ENCODE data around the gene CMPK2. TPM values are rescaled to one million over a fixed set of nuclear protein-coding genes. Genes with fewer than 3 reads are reported as not detected.

The CMPK2 gene
- total and polyA plus RNA-seq, 7 donors = 1.3 to 4.2 (median 1.7) TPM

DNA sequence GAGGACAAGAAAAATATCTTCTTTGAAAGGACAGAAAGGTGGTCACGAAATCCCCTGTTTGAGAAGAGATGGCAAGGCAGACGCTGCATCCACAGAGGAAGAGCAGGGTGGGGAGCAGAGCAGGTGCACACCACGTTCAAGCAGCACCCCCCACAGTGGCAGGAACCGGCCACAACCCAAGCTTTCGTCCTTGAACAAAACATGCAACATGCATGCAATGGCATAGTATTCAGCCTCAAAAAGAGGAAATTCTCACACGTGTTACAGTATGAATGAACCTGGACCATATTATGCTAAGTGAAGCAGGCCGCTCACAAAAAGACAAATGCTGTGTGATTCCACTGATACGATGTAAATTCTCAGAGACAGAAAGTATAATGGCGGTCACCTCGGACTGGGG, 51.4 kb downstream of the CMPK2 start:
- H3K27me3 ChIP-seq (ENCODE audit: insufficient read depth in 3 of 3, low read length in 2 of 3) = peaks cover 0 to 15% (median 0%) of the 10 kb centered on the region in 3 donors
- WGBS, 3 donors = 86 to 91% (median 87%) methylated on average over 10 of the region's 10 CpGs
- no peak overlapping the region for H3K27ac ChIP-seq
- H3K4me1 ChIP-seq = no peaks in the 10 kb centered on the region
- ATAC-seq (no peak), DNase-seq (no peak)
- intact Hi-C loops (cut with DNase I) = no loop called here
- H3K9me3 ChIP-seq = no peaks in the 10 kb centered on the region
- H3K36me3 ChIP-seq (ENCODE audit: insufficient read depth in 1 of 2, low read depth in 1 of 2) = no peaks in the 10 kb centered on the region
- TF ChIP-seq, protein P1, sequence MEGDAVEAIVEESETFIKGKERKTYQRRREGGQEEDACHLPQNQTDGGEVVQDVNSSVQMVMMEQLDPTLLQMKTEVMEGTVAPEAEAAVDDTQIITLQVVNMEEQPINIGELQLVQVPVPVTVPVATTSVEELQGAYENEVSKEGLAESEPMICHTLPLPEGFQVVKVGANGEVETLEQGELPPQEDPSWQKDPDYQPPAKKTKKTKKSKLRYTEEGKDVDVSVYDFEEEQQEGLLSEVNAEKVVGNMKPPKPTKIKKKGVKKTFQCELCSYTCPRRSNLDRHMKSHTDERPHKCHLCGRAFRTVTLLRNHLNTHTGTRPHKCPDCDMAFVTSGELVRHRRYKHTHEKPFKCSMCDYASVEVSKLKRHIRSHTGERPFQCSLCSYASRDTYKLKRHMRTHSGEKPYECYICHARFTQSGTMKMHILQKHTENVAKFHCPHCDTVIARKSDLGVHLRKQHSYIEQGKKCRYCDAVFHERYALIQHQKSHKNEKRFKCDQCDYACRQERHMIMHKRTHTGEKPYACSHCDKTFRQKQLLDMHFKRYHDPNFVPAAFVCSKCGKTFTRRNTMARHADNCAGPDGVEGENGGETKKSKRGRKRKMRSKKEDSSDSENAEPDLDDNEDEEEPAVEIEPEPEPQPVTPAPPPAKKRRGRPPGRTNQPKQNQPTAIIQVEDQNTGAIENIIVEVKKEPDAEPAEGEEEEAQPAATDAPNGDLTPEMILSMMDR (IDR thresholded peaks at IDR 0.05) = no peak
- H3K4me3 ChIP-seq = no peak overlapping the region

DNA sequence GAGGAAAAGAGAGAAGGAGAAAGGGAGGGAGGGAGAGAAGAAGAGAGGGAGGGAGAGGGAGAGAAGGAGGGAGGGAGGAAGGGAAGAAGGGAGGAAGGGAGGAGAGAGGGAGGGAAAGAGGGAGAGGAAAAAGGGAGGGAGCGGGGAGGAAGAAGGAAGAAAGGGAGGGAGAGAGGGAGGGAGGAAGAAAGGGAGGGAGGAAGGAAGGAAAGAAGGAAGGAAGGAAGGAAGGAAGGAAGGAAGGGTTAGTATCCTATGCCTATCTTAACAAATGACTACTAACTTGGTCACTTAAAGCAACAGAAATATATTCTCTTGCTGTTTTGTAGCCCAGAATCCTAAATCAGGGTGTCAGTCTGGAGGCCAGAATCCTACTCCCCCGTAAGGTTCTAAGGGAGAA, 52.1 kb downstream of the CMPK2 start:
- Histone ChIP-seq H3K27ac (no peak overlapping the region), H3K27me3 (ENCODE audit: insufficient read depth in 3 of 3, low read length in 2 of 3) (peaks cover 0 to 20% (median 0%) of the 10 kb centered on the region in 3 donors), H3K9me3 (no peaks in the 10 kb centered on the region), H3K36me3 (ENCODE audit: insufficient read depth in 1 of 2, low read depth in 1 of 2) (no peaks in the 10 kb centered on the region), H3K4me3 (no peak overlapping the region), H3K4me1 (no peaks in the 10 kb centered on the region)
- ATAC-seq (no peak), DNase-seq (no peak)
- 92 to 96% (median 94%) methylated on average over 2 of the region's 2 CpGs for WGBS, 3 donors
- TF ChIP-seq, protein P1 (IDR thresholded peaks at IDR 0.05) = no peak
- intact Hi-C loops (cut with DNase I) = no loop called here

DNA sequence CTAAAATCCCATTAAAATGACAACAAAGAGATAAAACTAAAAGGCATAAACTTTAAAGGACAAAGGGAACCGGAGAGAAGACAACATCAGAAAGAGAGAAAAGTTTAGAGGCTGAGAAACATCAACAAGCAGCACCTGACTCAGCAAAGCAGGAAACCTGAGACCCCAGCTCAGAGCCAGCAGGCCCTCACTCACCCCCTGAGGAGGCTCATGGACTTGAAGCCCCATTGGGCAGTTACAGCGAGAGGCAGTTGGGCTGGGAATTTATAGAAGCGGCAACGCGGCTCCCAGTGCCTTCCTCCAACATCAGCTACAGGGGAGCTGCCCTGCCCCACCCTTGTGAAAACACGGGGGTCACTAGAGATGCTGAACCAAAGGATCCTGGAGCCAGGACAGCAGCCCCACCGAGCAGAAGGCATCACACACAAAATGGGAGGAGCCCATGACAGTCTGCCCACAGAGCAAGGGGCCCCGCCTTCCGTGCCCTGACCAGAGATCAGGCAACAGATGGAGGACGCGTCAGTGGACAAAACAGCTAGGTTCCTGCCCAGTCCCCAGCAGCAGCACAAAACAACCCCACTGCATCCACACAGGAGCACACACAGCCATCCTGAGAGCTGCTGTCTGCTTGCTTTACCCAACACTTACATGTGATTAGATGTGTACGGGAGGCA, 52.7 kb downstream of the CMPK2 start:
- DNase-seq = no peak
- H3K4me1 ChIP-seq = no peaks in the 10 kb centered on the region
- H3K27me3 ChIP-seq (ENCODE audit: insufficient read depth in 3 of 3, low read length in 2 of 3) = peaks cover 0 to 20% (median 0%) of the 10 kb centered on the region in 3 donors
- 46 to 55% (median 52%) methylated on average over 12 of the region's 12 CpGs for WGBS, 3 donors
- H3K9me3 ChIP-seq = no peaks in the 10 kb centered on the region
- no peaks in the 10 kb centered on the region for H3K36me3 ChIP-seq (ENCODE audit: insufficient read depth in 1 of 2, low read depth in 1 of 2)
- TF ChIP-seq, protein P1 (IDR thresholded peaks at IDR 0.05) = no peak
- intact Hi-C loops (cut with DNase I) = no loop called here
- H3K27ac ChIP-seq = no peak overlapping the region
- ATAC-seq = no peak
- no peak overlapping the region for H3K4me3 ChIP-seq

GRCh38 chr2:6810961-6811360, 54.7 kb downstream of the CMPK2 start:
- Histone ChIP-seq H3K4me1 (no peaks in the 10 kb centered on the region), H3K36me3 (ENCODE audit: insufficient read depth in 1 of 2, low read depth in 1 of 2) (no peaks in the 10 kb centered on the region), H3K27me3 (ENCODE audit: insufficient read depth in 3 of 3, low read length in 2 of 3) (peaks cover 0 to 20% (median 0%) of the 10 kb centered on the region in 3 donors), H3K9me3 (no peaks in the 10 kb centered on the region), H3K27ac (no peak overlapping the region), H3K4me3 (no peak overlapping the region)
- WGBS, 3 donors = 62 to 73% (median 68%) methylated on average over 6 of the region's 6 CpGs
- intact Hi-C loops (cut with DNase I) = no loop called here
- TF ChIP-seq, protein P1 (IDR thresholded peaks at IDR 0.05) = no peak
- DNase-seq = no peak
- ATAC-seq = no peak

GRCh38 chr2:6808426-6808825, 57.3 kb downstream of the CMPK2 start:
- no peaks in the 10 kb centered on the region for H3K36me3 ChIP-seq (ENCODE audit: insufficient read depth in 1 of 2, low read depth in 1 of 2)
- peaks cover 0 to 24% (median 0%) of the 10 kb centered on the region in 3 donors for H3K27me3 ChIP-seq (ENCODE audit: insufficient read depth in 3 of 3, low read length in 2 of 3)
- ATAC-seq = no peak
- intact Hi-C loops (cut with DNase I) = no loop called here
- TF ChIP-seq, protein P1 (IDR thresholded peaks at IDR 0.05) = no peak
- no peaks in the 10 kb centered on the region for H3K4me1 ChIP-seq
- WGBS, 3 donors = 91 to 95% (median 94%) methylated on average over 1 of the region's 1 CpG
- DNase-seq = no peak
- H3K9me3 ChIP-seq = no peaks in the 10 kb centered on the region
- H3K4me3 ChIP-seq = no peak overlapping the region
- H3K27ac ChIP-seq = no peak overlapping the region
